HL-60 (cell line): ENCODE results near the gene SEPTIN12.

Source experiments
- POLR2AphosphoS5 ChIP-seq: IDR thresholded peaks from 2 replicates; pipeline ENCODE4 v1.6.1; 2012; ENCODE audit warnings: low read depth
- SPI1 ChIP-seq: IDR thresholded peaks from 2 replicates; pipeline ENCODE4 v1.6.1; 2012; ENCODE audit warnings: low read depth, mild to moderate bottlenecking, borderline replicate concordance
- TF ChIP-seq, protein P1 (sequence below): IDR thresholded peaks from one replicate; pipeline ENCODE4 v1.5.1; 2011; ENCODE audit warnings: low read length, control low read depth, inconsistent platforms; ENCODE audit not compliant: insufficient read depth
- TF ChIP-seq, protein P2 (sequence below): IDR thresholded peaks from 2 replicates; pipeline ENCODE4 v1.6.1; 2012; ENCODE audit warnings: low read depth; ENCODE audit not compliant: insufficient replicate concordance

DNA sequence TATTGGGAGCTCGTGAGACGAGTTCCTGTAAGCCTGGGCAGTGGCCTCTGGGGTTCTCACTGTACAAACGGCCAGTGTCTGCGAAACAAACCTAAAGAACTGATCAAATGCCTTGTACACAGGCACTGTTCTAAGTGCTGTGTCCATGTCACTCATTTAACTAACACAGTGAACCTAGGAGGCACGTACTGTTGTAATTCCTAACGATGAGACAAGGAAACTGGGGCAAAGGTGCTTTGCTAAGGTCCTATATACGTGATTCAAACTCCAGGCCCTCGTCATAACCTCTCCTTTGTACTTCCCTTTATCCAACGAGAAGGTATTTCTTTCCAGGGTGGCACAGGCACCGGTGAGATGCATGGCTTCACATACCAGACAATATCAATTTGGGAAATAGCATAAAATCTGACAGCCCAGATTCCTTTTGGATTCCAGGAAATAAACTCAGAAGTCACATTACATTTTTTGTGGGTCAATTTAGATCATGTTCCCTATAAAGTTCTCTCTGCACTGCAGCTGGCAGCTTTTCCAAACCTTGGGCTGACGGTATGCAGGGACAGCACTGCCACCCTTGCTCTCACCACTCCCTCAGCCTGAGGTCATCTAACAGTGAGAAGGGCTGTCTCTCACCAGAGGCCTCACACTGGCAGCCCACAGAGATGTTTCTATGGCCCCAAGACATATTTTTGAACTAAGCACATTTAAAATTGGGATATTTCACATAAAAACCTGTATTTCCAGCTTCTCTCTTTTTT, 40.6 kb upstream of the SEPTIN12 start:
- TF ChIP-seq, protein P1, sequence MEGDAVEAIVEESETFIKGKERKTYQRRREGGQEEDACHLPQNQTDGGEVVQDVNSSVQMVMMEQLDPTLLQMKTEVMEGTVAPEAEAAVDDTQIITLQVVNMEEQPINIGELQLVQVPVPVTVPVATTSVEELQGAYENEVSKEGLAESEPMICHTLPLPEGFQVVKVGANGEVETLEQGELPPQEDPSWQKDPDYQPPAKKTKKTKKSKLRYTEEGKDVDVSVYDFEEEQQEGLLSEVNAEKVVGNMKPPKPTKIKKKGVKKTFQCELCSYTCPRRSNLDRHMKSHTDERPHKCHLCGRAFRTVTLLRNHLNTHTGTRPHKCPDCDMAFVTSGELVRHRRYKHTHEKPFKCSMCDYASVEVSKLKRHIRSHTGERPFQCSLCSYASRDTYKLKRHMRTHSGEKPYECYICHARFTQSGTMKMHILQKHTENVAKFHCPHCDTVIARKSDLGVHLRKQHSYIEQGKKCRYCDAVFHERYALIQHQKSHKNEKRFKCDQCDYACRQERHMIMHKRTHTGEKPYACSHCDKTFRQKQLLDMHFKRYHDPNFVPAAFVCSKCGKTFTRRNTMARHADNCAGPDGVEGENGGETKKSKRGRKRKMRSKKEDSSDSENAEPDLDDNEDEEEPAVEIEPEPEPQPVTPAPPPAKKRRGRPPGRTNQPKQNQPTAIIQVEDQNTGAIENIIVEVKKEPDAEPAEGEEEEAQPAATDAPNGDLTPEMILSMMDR = no peak
- TF ChIP-seq POLR2AphosphoS5 = no peak
- no peak for TF ChIP-seq SPI1
- TF ChIP-seq, protein P2, sequence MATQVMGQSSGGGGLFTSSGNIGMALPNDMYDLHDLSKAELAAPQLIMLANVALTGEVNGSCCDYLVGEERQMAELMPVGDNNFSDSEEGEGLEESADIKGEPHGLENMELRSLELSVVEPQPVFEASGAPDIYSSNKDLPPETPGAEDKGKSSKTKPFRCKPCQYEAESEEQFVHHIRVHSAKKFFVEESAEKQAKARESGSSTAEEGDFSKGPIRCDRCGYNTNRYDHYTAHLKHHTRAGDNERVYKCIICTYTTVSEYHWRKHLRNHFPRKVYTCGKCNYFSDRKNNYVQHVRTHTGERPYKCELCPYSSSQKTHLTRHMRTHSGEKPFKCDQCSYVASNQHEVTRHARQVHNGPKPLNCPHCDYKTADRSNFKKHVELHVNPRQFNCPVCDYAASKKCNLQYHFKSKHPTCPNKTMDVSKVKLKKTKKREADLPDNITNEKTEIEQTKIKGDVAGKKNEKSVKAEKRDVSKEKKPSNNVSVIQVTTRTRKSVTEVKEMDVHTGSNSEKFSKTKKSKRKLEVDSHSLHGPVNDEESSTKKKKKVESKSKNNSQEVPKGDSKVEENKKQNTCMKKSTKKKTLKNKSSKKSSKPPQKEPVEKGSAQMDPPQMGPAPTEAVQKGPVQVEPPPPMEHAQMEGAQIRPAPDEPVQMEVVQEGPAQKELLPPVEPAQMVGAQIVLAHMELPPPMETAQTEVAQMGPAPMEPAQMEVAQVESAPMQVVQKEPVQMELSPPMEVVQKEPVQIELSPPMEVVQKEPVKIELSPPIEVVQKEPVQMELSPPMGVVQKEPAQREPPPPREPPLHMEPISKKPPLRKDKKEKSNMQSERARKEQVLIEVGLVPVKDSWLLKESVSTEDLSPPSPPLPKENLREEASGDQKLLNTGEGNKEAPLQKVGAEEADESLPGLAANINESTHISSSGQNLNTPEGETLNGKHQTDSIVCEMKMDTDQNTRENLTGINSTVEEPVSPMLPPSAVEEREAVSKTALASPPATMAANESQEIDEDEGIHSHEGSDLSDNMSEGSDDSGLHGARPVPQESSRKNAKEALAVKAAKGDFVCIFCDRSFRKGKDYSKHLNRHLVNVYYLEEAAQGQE = no peak
